Suppressor macrophage (primary cell): ENCODE results near the gene NOB1.
"Not testable (repeated sequence)": the region's sequence is repeated elsewhere in the genome, so short reads cannot be mapped to it uniquely, and the experiment has no call there.

Experiments
- DNase-seq, 4 experiments: peaks; one replicate each; pipeline ENCODE4 v3.0.0-alpha.2; 2020 to 2022

NOB1 gene

DNA sequence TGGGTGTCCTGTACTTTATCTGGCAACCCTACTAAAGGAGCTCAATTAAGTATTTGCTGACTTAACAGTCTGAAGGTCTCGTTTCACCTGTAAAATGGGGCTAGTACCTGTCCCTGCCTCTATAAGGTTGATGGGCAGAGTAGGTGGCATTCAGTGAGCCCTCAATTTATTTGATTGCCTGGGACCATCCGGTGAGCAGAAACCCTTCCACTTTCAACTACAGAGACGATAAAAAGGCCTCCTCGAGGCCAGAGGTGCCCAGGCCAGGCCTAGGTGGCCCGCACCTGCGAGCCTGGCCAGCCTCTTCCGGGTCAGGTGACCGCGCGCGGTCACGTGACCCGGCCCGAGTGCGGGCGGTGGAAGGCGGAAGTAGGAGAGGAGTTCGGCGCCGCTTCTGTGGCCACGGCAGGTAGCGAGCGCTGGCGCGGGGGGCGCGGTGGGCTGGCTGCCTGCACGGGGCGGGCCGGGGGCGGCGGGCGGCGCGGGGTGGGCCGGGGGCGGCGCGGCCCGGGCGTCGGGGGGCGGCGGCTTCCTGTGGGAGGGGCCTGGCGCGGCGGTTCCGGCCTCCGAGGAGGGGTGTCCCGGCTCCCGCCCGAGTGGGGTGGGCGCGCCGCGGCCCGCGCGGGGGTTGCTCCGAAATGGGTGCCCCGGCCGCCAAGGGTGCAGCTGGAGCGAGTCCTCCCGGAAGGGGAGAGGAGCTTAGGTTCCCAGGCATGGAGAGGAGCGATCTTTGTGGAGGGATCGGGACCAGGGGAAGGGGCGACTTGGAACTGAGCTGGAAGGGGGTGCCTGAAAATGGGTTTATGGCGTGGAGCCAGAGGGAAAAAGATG is 7.5 kb upstream of the NOB1 start, which contains the start of gene WWP2:
Gene WWP2 (plus strand): TSS at position 350 of the 831 bp plus-strand sequence. CDS start 24,679 bp downstream, outside the sequence.
- DNase-seq, result peak; percentile 84 to 93 (median 88)

DNA sequence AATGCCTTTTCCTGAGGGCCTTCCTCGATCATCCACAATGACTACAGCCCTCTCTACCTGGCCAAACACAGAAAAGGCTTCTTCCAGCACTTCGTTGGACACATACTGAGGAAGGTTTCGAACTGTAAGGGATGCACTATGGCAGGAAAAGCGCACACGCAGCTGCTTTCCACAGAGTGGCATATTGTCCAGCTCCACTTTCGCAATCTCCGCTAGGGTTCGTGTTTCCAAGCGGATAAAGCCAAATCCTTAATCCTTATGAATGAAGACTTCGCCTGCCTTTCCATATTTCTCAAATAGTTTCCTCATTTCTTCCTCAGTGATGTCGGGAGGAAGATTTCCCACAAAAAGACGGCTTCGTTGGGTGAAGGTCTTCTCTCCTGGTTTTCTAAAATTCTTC is 2.6 kb upstream of the NOB1 start:
- not testable (repeated sequence) for DNase-seq

DNA sequence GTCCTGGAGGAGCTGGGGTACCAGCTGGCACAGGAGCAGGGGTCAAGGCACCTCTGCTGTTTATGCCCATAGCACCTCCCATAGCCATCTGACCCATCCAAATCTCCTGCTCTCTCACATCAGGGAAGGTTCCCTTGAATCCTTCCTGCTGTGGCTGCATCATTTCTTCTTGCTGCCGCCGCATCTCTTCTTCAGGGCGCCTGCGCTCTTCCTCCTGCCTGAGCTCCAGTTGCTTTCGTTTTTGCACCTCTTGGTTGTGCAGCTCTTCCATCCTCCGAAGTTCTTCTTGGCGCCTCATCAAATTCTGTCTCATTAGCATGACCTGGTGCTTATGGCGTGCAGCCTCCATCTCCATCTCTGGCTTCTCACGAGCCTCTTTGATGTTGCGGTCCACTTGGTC is 2.0 kb upstream of the NOB1 start:
- no peak for DNase-seq

DNA sequence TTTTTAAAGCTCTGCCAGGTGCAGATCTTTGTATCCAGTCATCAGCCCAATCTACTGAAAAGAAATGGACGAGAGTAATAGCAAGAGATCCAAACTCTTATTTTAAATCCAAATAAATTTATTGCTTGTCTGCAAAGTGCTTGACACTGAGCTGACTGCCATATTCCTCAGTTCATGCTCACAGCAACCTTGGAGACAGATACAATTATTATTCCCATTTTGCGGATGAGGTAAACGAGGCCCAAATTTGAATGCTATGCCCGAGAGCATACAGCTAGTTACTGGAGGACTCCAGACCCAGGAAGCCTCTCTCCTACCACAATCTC is 620 bp downstream of the NOB1 start:
- DNase-seq, result no peak

DNA sequence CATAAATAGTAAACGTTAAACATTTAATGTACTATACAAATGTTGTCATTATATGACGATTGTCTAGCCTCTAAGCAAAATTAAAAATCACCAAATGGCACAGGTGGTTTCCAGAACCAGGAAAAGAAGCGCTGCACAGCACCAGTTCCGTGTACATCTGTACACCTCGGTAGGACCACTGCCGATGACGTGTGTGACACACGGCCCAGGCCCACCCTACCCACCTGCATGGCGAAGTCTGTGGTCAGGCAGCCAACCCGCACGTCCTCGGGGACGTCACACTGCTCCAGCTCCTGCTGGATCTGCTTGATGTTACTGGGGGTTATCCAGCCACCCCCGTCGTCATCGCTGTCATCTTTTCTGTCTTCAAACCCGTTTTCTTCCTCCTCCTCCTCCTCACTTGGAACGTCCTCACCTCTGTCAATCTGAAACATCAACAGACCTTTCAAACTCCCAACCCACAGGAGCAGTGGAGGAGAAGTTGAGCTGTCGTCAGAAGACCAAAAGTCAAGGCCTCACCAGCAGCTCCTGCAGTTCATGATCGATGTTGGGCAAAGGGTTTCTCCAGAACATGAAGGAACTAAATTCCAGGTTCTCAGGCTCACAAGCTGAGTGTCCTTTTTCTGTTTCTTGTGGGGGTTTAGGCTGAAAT is 5.9 kb downstream of the NOB1 start:
- no peak for DNase-seq

DNA sequence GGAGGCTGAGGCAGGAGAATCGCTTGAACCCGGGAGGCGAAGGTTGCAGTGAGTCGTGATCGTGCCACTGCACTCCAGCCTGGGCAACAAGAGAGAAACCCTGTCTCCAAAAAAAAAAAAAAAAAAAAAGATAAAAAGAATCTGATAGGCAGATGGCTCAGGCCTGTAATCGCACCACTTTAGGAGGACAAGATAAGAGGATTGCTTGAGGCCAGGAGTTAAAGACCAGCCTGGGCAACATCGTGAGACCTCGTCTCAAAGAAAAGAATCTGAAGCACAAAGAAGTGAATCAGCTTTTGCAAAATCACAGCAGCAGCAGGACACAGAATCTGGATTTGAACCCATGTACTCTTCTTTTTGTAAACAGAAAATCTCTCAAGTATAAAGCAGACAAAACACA is 7.6 kb downstream of the NOB1 start:
- no peak for DNase-seq

DNA sequence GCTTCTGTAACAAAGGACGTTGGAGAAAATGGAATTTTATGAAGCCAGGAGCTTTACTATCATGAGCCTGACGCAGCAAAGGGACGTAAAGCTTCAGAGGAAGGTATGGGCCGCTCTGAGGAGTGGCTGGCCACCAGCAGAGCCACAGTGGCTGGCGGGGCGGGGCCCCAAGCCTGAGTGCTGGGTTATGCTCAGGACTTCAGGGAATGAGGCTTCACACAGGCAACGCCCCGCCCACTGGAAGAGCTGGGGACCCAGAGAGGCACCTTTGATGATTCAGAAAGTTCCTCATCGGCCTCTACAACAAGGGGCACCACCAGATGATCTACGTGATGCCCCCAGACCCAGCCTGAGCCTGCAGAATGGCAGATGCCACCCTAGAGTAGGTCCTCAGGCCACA is 8.8 kb downstream of the NOB1 start:
- DNase-seq, result no peak

DNA sequence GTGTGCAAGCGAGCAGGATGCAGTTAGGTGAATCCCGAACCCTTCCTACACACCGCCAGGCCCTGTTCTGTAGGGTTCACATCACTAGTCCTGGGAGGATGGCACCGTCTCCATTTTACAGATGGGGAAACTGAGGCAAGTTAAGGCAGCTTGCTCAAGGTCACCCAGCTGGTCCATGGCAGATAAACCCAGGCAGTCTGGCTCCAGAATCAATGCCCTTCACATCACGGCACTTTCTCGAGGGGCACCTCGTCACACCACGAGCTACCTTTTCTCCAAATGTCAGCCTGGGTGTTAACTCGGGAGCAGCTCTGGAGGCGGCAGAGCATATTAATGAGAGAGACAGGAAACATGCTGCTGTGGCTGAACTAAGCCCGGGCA is 9.5 kb downstream of the NOB1 start:
- DNase-seq, result no peak

DNA sequence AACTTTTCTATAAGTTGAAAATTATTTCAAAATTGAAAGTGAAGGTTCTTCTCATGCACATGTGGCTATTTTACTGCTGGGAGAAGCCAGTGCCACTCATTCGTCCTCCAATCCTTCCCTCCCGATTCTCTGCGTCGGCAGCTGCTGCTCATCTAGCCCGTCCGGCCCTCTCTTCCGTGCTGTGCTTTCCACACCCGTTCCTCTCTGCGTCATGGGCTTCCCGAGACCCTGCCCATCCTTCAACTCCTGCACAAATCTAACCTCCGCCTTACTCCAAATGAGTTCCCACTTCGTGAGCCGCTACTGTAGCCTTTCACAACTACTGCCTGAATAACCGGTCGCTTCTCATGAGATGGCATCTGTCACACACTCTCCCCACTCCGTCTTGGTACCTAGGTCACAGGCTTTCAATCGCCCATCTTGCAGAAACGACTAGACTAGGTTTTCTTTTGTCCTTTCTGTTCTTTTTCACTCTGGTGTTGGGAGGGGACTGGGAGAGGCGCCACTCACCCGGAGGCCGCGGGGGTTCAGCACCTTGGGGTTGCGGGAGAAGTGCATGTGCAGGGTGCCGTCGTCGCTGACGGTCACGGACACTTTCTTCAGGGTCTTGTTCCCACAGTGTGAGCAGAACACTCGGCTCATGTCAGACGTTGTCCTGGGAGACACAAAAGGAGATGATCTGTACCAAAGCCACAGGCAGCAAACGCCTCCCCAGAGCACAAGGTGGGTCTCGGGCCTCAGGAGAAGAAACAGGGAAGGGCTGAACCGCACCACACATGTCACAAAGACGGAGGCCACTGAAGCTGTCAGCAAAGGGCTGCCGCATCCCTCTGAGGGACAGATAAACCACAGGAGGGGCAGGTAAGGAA is 10.1 kb downstream of the NOB1 start:
- no peak for DNase-seq

DNA sequence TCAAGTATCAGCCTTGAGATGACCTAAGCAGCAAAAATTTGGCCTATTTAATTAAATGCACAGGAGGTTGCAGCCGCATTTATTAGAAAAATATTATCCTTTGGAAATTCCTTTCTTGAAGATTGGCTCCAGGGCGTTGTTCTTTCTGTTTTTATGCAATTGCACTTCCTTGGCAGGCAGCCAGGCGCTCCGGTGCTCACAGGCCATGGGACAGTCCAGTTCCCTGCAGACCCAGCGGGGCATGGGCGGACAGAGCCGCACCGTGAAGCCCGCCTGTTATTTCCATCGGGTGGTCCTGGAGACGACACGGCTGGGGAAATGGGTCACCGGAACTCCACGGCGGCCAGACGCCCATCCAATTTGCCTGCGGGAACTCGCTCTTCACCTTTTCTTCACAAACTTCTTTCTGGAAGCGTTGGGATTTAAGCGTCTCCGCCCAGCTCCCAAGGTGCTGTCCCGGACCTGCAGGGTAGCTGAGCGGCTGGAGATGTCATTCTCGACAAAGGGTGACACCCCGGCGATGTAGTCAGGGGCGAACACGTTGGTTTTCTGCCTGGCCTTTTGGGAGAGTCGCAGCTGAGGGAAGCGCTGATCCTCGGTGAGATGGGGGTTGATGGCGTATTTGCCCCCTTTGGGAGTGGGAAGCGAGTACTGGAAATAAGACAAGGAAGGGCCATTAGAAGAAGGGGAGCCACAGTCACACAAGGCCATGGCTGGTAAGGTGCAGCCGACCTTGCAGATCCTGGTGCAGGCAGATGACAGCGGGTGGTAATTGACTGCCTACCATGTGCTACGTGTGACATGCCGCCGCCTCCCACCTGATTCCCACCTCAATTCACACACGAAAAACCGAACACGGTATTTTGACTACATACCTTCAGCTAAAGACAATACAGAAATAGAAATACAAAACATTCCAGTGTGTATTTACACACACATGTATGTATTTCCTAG is 12.5 kb downstream of the NOB1 start:
- DNase-seq, result peak in 2 of 4 experiments; percentile 17 to 20

DNA sequence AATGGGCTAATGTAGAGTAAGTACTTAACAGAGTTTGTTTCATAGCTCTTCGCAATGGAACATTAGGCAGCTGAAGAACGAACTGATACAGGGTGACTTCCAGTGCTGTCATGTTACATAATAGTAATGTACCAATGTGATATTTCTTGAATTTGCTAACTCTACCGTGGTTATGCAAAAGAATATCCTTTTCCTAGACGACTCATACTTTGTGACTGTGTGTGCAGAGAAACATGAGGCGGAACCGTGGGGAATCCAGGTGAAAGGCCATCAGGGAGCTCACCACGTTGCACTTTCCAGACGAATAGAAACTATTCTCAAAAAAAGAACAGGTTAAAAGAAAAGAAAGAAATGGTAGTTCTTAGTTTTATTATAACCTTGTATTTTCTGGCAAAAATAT is 13.2 kb downstream of the NOB1 start:
- peak in 1 of 4 experiments; percentile 7 for DNase-seq

DNA sequence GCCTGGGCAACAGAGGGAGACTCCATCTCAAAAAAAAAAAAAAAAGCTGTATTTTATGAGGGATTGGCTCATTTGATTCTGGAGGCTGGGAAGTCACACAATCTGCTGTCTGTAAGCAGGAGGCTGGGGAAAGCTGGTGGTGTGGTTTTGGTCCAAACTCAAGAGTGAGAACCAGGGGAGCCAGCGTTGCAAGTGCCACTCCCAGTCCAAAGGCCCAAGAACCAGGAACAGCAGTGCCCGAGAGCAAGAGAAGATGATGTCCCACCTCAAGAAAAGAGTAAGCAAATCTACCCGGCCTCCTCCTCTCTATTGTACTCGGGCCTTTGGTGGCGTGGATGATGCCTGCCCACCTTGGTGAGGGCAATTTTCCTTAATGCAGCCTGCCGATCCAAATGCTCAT is 22.6 kb downstream of the NOB1 start:
- DNase-seq, result no peak

DNA sequence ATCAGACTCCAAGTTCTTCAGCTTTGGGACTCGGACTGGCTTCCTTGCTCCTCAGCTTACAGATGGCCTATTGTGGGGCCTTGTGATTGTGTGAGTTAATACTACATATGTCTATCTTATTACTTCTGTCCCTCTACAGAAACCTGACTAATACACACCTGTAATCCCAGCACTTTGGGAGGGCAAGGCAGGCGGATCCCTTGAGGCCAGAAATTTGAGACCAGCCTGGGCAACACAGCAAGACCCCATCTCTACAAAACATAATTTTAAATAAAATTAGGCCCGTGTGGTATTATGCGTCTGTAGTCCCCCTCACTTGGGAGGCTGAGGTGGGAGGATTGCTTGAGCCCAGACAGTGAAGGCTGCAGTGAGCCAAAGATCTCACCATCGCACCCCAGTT is 23.4 kb downstream of the NOB1 start:
- DNase-seq, result not testable (repeated sequence)

DNA sequence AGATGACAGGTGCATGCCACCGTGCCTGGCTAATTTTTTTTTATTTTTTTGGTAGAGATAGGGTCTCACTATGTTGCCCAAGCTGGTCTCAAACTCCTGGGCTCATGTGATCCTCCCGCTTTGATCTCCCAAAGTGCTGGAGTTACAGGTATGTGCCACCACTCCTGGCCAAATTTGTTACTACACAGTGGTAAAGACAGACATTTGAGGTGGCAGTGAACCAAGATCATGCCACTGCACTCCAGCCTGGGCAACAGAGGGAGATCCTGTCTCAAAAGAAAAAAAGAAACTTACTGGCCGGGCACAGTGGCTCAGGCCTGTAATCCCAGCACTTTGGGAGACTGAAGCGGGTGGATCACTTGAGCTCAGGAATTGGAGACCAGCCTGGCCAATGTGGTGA is 25.7 kb downstream of the NOB1 start:
- not testable (repeated sequence) for DNase-seq

DNA sequence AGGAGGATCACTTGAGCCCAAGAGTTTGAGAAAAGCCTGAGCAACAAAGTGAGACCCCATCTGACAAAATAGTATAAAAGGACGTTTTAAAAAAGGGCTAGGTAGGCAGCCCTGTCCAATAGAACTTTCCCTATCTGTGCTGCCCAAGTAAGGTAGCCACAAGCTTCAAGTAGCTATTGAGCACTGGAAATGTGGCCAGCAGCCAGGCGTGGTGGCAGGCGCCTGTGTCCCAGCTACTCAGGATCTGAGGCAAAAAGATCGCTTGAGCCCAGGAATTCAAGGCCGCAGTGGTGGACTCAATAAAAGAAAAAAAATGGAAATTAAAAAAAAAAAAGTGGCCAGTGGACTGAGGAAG is 26.8 kb downstream of the NOB1 start:
- DNase-seq, result no peak

DNA sequence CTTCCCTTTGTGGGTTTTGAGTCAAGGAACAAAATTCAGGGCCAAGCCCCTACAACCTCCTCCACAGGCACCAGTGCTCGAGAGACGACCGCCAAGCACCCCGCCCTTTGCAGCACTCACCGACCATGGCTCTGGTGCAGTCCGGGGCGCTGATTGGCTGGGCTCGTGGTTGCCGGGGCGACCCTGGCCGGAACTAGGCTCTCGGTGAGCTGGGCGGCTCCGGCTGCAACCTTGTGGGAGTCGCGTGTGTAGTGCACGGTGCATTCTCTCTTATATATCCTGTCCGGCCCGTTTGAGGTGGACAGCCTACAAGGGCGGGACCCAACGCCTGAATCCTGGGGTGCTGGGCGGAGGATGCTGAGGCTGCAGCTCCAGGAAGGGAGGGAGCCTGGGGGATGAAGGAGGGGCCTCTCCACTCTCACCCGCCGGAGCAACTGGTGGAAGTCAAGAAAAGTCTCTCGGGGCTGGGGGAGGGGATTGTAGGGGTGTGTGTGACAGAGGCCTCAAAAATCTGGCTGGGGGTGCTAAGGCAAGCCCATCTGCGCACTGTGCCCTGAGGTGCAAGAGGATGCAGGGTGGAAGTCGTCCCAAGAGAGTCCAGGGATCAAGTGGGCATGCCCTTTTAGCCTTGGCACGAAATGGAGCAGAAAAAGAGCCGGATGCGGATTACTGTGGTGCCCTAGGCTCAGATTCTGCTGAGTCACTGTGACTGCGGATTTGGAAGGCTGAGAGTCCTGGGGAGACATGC is 28.2 kb downstream of the NOB1 start, which contains the start of gene NQO1:
Gene NQO1 (minus strand): TSS at position 248 of the 748 bp plus-strand sequence. CDS start 121 bp downstream, at position 127.
- peak; percentile 94 to 96 (median 95) for DNase-seq

DNA sequence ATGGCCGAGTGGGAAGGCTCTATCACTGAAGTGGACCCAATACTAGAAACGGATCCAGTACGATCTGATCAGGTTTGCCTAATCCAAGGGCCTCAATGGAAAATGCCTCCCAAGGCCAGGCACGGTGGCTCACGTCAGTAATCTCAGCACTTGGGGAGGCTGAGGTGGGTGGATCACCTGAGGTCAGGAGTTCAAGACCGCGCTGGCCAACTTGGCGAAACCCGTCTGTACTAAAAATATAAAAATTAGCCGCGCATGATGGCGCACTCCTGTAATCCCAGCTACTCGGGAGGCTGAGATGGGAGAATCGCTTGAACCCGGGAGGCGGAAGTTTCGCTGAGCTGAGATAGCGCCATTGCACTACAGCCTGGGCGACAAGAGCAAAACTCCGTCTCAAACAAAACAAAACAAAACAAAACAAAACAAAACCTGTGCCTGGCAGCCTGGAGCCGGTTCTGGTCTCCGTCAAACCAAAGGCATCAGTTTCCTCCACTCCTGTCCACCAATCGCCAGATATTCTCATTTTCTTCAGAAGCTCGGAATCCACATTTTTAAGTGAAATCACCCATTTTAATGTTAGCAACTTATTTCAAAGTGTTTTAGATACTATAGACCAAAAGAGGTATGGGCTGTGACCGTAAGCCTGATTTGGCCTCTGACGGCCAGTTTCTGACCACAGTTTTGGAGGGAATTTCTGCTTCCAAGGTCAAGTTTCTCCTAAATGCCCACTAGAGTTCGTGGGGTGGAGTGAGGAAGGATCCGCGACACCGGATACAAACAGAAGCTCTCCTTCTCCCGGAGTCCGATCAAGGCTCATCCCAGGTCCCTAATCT is 29.0 kb downstream of the NOB1 start:
- DNase-seq, result no peak

DNA sequence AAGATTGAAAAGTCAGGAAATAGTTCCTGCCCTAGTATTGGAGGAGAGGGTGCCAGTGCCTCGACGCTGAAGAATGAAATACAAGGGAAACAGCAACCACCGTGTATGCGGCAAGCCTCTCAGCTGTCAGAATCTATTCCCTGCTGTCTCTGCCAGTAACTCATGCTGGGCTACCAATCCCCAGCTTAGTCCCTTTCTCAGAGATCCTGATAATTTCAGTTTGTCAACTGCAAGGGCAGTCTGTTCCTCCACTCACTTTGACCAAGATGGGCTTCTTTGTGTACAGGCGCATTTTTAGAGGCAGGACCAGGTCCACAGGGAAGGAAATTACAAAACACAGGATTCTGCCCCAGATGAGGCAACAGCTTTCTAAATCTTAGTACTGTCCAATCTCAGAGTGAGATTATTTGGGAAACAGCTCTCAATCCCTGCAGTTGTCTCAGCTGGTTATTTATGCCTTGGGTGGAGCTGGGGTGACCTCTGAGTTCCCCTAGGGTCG is 29.7 kb downstream of the NOB1 start:
- DNase-seq, result peak in 3 of 4 experiments; percentile 3 to 23 (median 10)

DNA sequence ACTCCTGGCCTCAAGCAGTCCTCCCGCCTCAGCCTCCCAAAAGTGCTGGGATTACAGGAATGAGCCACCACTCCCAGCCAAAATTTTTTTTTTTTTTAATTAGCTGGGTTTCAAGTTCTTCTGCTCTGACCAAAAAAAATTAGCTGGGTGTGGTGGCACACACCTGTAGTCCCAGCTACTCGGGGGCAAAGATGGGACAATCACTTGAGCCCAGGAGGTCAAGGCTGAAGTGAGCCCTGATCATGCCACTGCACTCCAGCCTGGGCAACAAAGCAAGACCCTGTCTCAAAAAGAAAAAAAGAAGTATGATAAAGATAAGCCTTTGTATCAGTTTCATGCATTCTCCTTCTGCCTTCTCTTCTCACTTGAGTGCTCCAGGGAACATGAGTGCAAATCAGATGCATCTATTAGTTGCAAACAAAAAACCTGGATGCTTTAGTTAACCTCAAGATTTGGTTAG is 30.3 kb downstream of the NOB1 start:
- no peak for DNase-seq

DNA sequence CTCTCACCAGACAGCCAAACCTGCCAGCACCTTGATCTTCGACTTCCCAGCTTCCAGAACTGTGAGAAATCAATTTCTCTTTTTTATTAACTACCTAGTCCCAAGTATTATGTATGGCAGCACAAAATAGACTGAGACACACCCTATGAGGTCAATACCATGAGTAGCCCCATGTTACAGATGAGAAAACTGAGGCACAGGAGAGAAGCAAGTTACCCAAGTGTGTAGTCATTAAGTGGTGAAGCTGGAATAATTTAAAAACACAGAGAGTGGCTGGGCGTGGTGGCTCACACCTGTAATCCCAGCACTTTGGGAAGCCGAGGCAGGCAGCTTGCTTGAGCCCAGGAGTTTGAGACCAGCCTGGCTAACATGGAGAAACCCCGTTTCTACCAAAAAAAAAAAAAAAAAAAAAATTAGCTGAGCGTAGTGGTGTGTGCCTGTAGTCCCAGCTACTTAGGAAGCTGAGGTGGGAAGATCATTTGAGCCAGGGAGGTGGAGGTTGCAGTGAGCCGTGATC is 33.2 kb downstream of the NOB1 start:
- DNase-seq, result no peak
